B cell (primary cell): ENCODE measurements around the gene TLK2. TPM values are rescaled to one million over a fixed set of nuclear protein-coding genes. Genes with fewer than 3 reads are reported as not detected.

ENCODE experiments used
- ATAC-seq: fragments of 200-7000 bp; cut with Tn5 transposase; one replicate; pipeline ENCODE4 v1.10.0; 2021; ENCODE audit warnings: low read depth, mild to moderate bottlenecking, moderate number of reproducible peaks, moderate library complexity
- CTCF ChIA-PET: fragments of 350-600 bp; sonication (Branson Sonifier 250); formaldehyde crosslinking; loops from one replicate; lab custom pipeline; 2021; ENCODE audit warnings: antibody characterized with exemption, inconsistent platforms; lab: Charles Lee
- POLR2A ChIA-PET: fragments of 350-600 bp; sonication (Branson Sonifier 250); formaldehyde crosslinking; loops from one replicate; lab custom pipeline; 2021; ENCODE audit warnings: antibody characterized with exemption; lab: Charles Lee
- DNase-seq: peaks from one replicate; pipeline ENCODE4 v3.0.0; 2013
- H2AFZ ChIP-seq: 2 replicates; pipeline ENCODE4 v1.6.1; 2012; ENCODE audit warnings: mild to moderate bottlenecking, low read depth, low read length; ENCODE audit not compliant: insufficient read depth, poor library complexity, severe bottlenecking
- H3K27ac ChIP-seq, 2 donors: 1 replicate in 1 of 2; 2 replicates in 1 of 2; pipeline ENCODE4 v1.5.1; 2012 to 2013; ENCODE audit warnings: low read length in 2 of 2, mild to moderate bottlenecking in 2 of 2, moderate library complexity in 1 of 2
- H3K27me3 ChIP-seq, 4 experiments: fragments of 200-600 bp in 1 of 4; sonication (generic) in 1 of 4; replicated peaks in 1 of 4; 1 replicate in 2 of 4; 2 replicates in 2 of 4; pipeline versions ENCODE4 v1.6.1 to v1.7.0; 2013 to 2016; ENCODE audit warnings: low read length in 3 of 4, mild to moderate bottlenecking in 2 of 4, mixed read lengths in 1 of 4, moderate library complexity in 1 of 4; ENCODE audit not compliant: insufficient read depth in 4 of 4, control insufficient read depth in 3 of 4; ENCODE audit errors: control extremely low read depth in 1 of 4
- H3K36me3 ChIP-seq, 2 experiments: replicated peaks in 1 of 2; 1 replicate in 1 of 2; 2 replicates in 1 of 2; pipeline versions ENCODE4 v1.6.1 to v1.7.1; 2013; ENCODE audit warnings: low read length in 1 of 2; ENCODE audit not compliant: insufficient read depth in 2 of 2, control insufficient read depth in 1 of 2; ENCODE audit errors: control extremely low read depth in 1 of 2, extremely low read depth in 1 of 2
- H3K4me1 ChIP-seq, 2 donors: fragments of 200-600 bp in 1 of 2; sonication (generic) in 1 of 2; 1 replicate in 1 of 2; 2 replicates in 1 of 2; pipeline versions ENCODE4 v1.5.1 to v1.6.1; 2013 to 2017; ENCODE audit warnings: low read length in 2 of 2; ENCODE audit not compliant: control insufficient read depth in 2 of 2, insufficient read depth in 2 of 2
- H3K4me2 ChIP-seq: replicated peaks from 2 replicates; pipeline ENCODE3; 2012; ENCODE audit warnings: mild to moderate bottlenecking, low read depth, low read length; ENCODE audit not compliant: poor library complexity, severe bottlenecking
- H3K4me3 ChIP-seq, 5 experiments: fragments of 200-600 bp in 1 of 5; sonication (generic) in 1 of 5; 1 replicate in 3 of 5; 2 replicates in 2 of 5; pipeline versions ENCODE4 v1.5.1 to v1.7.0; 2011 to 2016; ENCODE audit warnings: low read length in 4 of 5, mild to moderate bottlenecking in 4 of 5, low read depth in 2 of 5, control low read depth in 1 of 5, moderate library complexity in 1 of 5; ENCODE audit not compliant: insufficient read depth in 1 of 5; ENCODE audit errors: control extremely low read depth in 1 of 5, extremely low read depth in 1 of 5
- H3K79me2 ChIP-seq: fragments of 200-600 bp; sonication (generic); one replicate; pipeline ENCODE4 v1.6.0; 2016; ENCODE audit warnings: low read length; ENCODE audit not compliant: control insufficient read depth, insufficient read depth
- H3K9ac ChIP-seq: fragments of 200-600 bp; sonication (generic); 2 replicates; pipeline ENCODE4 v1.6.1; 2017; ENCODE audit warnings: mild to moderate bottlenecking, low read length, moderate library complexity
- H3K9me3 ChIP-seq, 3 donors: one replicate each; pipeline versions ENCODE4 v1.6.1 to v1.7.1; 2013; ENCODE audit warnings: low read length in 2 of 3; ENCODE audit not compliant: control insufficient read depth in 2 of 3, insufficient read depth in 1 of 3; ENCODE audit errors: control extremely low read depth in 1 of 3
- H4K20me1 ChIP-seq: 2 replicates; pipeline ENCODE4 v1.6.0; 2012; ENCODE audit warnings: mild to moderate bottlenecking, low read length; ENCODE audit not compliant: insufficient read depth, control insufficient read depth, poor library complexity, severe bottlenecking
- H3K27ac Mint-ChIP-seq: one replicate; pipeline ENCODE4 v1.8.0; 2021; ENCODE audit warnings: mixed read lengths
- H3K27me3 Mint-ChIP-seq: one replicate; pipeline ENCODE4 v1.8.0; 2021; ENCODE audit warnings: mixed read lengths
- H3K4me1 Mint-ChIP-seq: one replicate; pipeline ENCODE4 v1.8.0; 2021; ENCODE audit warnings: mixed read lengths
- H3K4me3 Mint-ChIP-seq: one replicate; pipeline ENCODE4 v1.8.0; 2021; ENCODE audit warnings: mixed read lengths
- H3K9me3 Mint-ChIP-seq: one replicate; pipeline ENCODE4 v1.8.0; 2022; ENCODE audit warnings: mixed read lengths; ENCODE audit not compliant: insufficient read depth
- CTCF ChIP-seq: fragments of 200-600 bp; IDR thresholded peaks from one replicate; pipeline ENCODE4 v1.8.0; 2022; ENCODE audit warnings: antibody characterized with exemption, mild to moderate bottlenecking
- EZH2 ChIP-seq: IDR thresholded peaks from 2 replicates; pipeline ENCODE4 v1.6.1; 2012; ENCODE audit warnings: borderline replicate concordance, low read depth, mild to moderate bottlenecking, moderate library complexity, low read length; ENCODE audit not compliant: insufficient read depth, poor library complexity, severe bottlenecking
- WGBS: methylation state at CpG from one replicate; pipeline ENCODE4 v1.1.5; 2013; ENCODE audit warnings: missing lambda C conversion rate; ENCODE audit not compliant: insufficient coverage; 5-methylcytosine and 5-hydroxymethylcytosine counted together
- intact Hi-C: fragments of 100-400 bp; cut with micrococcal nuclease; formaldehyde crosslinking; loops from one replicate; pipeline ENCODE4 v1.10.0; 2022
- polyA plus RNA-seq: library from polyadenylated mRNA; depleted of rRNA; stranded (reverse); fragments of >200 nt; gene quantifications from 2 replicates; pipeline ENCODE4 v1.2.3, GENCODE V29; 2012
- total RNA-seq, 2 donors: library from RNA; stranded (reverse); fragments of 120-200 nt in 1 of 2; gene quantifications; 1 replicate in 1 of 2; 2 replicates in 1 of 2; pipeline versions ENCODE4 v1.2.3 to v1.2.4, GENCODE V29; 2013 to 2022

Gene TLK2
- total and polyA plus RNA-seq, 2 donors (not counting 1 experiment from before 2014, with no cell fraction given): 36.3 to 75.3 TPM

DNA sequence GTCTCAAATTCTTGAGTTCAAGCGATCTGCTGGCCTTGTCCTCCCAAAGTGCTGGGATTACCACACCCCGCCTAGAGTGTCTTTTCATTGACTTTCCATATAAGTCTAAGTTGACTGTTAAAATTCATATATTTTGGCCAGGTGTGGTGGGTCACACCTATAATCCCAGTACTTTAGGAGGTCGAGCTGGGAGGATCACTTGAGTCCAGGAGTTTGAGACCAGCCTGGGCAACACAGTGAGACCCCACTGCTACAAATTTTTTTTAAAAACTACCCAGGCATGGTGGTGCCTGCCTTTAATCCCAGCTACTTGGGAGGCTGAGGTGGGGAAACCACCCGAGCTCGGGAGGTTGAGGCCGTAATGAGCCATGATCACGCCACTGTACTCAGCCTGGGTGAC is 127.0 kb downstream of the TLK2 start:
- Histone ChIP-seq H4K20me1 (no peaks in the 10 kb centered on the region), H2AFZ (no peak overlapping the region), H3K27me3 (no peaks in the 10 kb centered on the region), H3K27ac (no peak overlapping the region), H3K4me2 (no peak overlapping the region), H3K4me3 (no peak overlapping the region), H3K9me3 (no peaks in the 10 kb centered on the region), H3K36me3 (peaks cover 5 to 67% of the 10 kb centered on the region in 2 experiments), H3K9ac (no peak overlapping the region), H3K79me2 (no peaks in the 10 kb centered on the region), H3K4me1 (no peaks in the 10 kb centered on the region)
- no peak for TF ChIP-seq CTCF
- H3K4me1 Mint-ChIP-seq: peaks cover 5% of the 10 kb centered on the region
- ChIA-PET CTCF (no interaction called here), POLR2A (no interaction called here)
- DNase-seq (no peak), ATAC-seq (no peak)
- WGBS: 100% methylated on average over 2 of the region's 7 CpGs
- H3K9me3 Mint-ChIP-seq: no peaks in the 10 kb centered on the region
- no peaks in the 10 kb centered on the region for H3K27me3 Mint-ChIP-seq
- no peak overlapping the region for H3K27ac Mint-ChIP-seq
- H3K4me3 Mint-ChIP-seq: no peak overlapping the region
- intact Hi-C loops: no loop called here

DNA sequence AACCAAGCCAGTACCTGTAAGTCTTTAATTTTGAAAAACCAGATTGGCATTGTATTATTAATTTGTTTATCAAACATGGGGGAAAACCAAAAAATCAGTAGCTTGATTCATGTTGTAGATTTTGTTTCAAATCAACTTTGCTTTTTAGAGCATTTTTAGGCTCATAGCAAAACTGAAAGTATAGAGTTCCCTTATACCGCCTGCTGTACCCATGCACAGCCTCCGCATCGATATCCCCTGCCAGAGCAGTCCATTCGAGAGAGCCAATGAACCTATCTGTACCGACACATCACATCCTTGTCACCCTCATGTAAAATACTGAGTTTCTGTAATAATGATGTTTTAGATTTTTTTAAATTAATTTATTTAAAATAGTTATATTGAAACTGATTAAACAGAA is 132.7 kb downstream of the TLK2 start:
- ATAC-seq: peak; percentile 47

More for the DNA sequence above, 132.7 kb downstream of the TLK2 start:
- no peak overlapping the region for H2AFZ ChIP-seq
- H3K36me3 ChIP-seq: peaks cover 4 to 68% of the 10 kb centered on the region in 2 experiments
- CTCF ChIA-PET: no interaction called here
- Mint-ChIP-seq H3K9me3 (no peaks in the 10 kb centered on the region), H3K27ac (peak overlapping the region; percentile 78), H3K4me1 (peaks cover 20% of the 10 kb centered on the region), H3K4me3 (peak overlapping the region; percentile 63), H3K27me3 (no peaks in the 10 kb centered on the region)
- H3K4me3 ChIP-seq: no peak overlapping the region
- no peaks in the 10 kb centered on the region for H3K27me3 ChIP-seq
- no peaks in the 10 kb centered on the region for H3K9me3 ChIP-seq
- WGBS: 40% methylated on average over 1 of the region's 5 CpGs
- H3K79me2 ChIP-seq: no peaks in the 10 kb centered on the region
- peak; percentile 32 for DNase-seq
- POLR2A ChIA-PET: interaction anchor here (0.6 kb wide), 1 partner anchor 20 kb away, joined by 5 read pairs; no protein-coding TSS in a partner anchor
- peaks cover 0 to 8% of the 10 kb centered on the region in 2 donors for H3K4me1 ChIP-seq
- no peak overlapping the region for H3K9ac ChIP-seq
- TF ChIP-seq EZH2 (no peak), CTCF (no peak)
- no peaks in the 10 kb centered on the region for H4K20me1 ChIP-seq
- peak overlapping the region in 1 of 2 donors; percentile 53 for H3K27ac ChIP-seq
- H3K4me2 ChIP-seq: peak overlapping the region; percentile 30
- intact Hi-C loops: no loop called here
